ENCODE measurements around the gene NME1. TPM values are rescaled to one million over a fixed set of nuclear protein-coding genes. Genes with fewer than 3 reads are reported as not detected.
A peak's percentile ranks its signal among the peaks of the same experiment; 100 is the strongest.

NME1 gene
- total and polyA plus RNA-seq, 9 of the 15 experiments (the other 6 are each of a cell fraction or from before 2014, with no cell fraction given) = 449 to 1,588 (median 604) TPM

GRCh38 chr17:51135956-51136355 lies 17.4 kb upstream of the NME1 start:
- no peak overlapping the region for H3K27ac ChIP-seq (ENCODE audit: extremely low read depth, low read depth, low read length)
- H3K9me3 ChIP-seq (replicated peaks; ENCODE audit: control insufficient read depth, insufficient read depth, low read depth, low read length) = no peaks in the 10 kb centered on the region
- intact Hi-C loops (cut with micrococcal nuclease) = no loop called here
- H3K27me3 ChIP-seq (ENCODE audit: control insufficient read depth in 2 of 2, insufficient read depth in 2 of 2, low read length in 2 of 2) = no peaks in the 10 kb centered on the region
- in situ Hi-C loops (cut with MboI) = no loop called here
- no peak overlapping the region for H3K9ac ChIP-seq (ENCODE audit: insufficient read depth in 1 of 2, low read depth in 2 of 2, low read length in 2 of 2)
- no peak for FAIRE-seq
- H3K4me2 ChIP-seq (ENCODE audit: insufficient read depth, low read length) = no peak overlapping the region
- no peaks in the 10 kb centered on the region for H3K79me2 ChIP-seq (ENCODE audit: control insufficient read depth, insufficient read depth, low read length)
- no peak overlapping the region for H3K4me3 ChIP-seq
- peaks cover 0 to 6% of the 10 kb centered on the region in 2 experiments; a peak in 3 of 5 replicates for H3K4me1 ChIP-seq (replicated peaks in 1 of 2; ENCODE audit: control insufficient read depth in 2 of 2, insufficient read depth in 2 of 2, low read length in 2 of 2)
- no peaks in the 10 kb centered on the region for H3K9me1 ChIP-seq (ENCODE audit: control insufficient read depth, insufficient read depth, low read length)
- no TSS peak for BruUV-seq (replicated peaks)
- H2AFZ ChIP-seq (ENCODE audit: low read depth, low read length) = peak overlapping the region; percentile 59
- TF ChIP-seq ZNF316 (IDR thresholded peaks at IDR 0.05) (peak; percentile 50), NR2C2 (CRISPR knock-in tag; IDR thresholded peaks at IDR 0.05) (no peak), NR2C2 (tag; IDR thresholded peaks at IDR 0.05) (no peak), SRSF1 (IDR thresholded peaks at IDR 0.05; ENCODE audit: low read depth, low read length) (no peak), FIP1L1 (IDR thresholded peaks at IDR 0.05; ENCODE audit: low read depth, low read length, poor library complexity, severe bottlenecking) (no peak), C11orf30 (IDR thresholded peaks at IDR 0.05; ENCODE audit: low read depth) (peak; percentile 24; the same call in 1 of the 2 replicates), TAF1 (IDR thresholded peaks at IDR 0.05; ENCODE audit: control insufficient read depth, extremely low read depth, insufficient read depth, low read length, severe bottlenecking) (no peak)
- H3K36me3 ChIP-seq (ENCODE audit: control insufficient read depth, insufficient read depth, low read length) = no peaks in the 10 kb centered on the region
- ChIA-PET CTCF (ENCODE audit: low intra/inter-chr PET ratio) (no interaction called here), POLR2A (interaction anchor here (0.8 to 1.5 kb wide), 3 partner anchors 17 to 284 kb away, joined by 3 to 5 read pairs (median 3); partner anchors contain the start of gene NME1)
- 68% methylated on average over 3 of the region's 3 CpGs for WGBS (ENCODE audit: insufficient coverage, low coverage, missing lambda C conversion rate)
- H4K20me1 ChIP-seq (replicated peaks; ENCODE audit: control insufficient read depth, insufficient read depth, low read length) = no peaks in the 10 kb centered on the region
- no peak for ATAC-seq
- DNase-seq (ENCODE audit: extremely low read depth in 1 of 4, low spot score in 3 of 4) = no peak

All from K562 (cell line).